ENCODE measurements around the gene PRR5.

DNA sequence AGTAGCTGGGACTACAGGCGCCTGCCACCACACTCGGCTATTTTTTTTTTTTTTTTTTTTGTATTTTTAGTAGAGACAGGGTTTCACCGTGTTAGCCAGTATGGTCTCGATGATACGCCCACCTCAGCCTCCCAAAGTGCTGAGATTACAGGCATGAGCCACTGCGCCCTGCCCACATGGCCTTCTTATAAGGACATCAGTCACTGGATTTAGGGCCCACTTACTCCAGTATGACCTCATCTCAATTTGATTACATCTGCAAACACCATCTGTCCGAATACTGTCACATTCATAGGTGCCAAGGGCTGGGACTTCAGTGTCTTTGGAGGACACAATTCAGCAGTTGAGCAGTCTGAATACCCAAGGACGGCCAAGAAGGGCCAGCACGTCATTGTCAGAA, 8.2 kb upstream of the PRR5 start:
- TF ChIP-seq EZH2 (IDR thresholded peaks at IDR 0.05): no peak
- TF ChIP-seq, protein P1, sequence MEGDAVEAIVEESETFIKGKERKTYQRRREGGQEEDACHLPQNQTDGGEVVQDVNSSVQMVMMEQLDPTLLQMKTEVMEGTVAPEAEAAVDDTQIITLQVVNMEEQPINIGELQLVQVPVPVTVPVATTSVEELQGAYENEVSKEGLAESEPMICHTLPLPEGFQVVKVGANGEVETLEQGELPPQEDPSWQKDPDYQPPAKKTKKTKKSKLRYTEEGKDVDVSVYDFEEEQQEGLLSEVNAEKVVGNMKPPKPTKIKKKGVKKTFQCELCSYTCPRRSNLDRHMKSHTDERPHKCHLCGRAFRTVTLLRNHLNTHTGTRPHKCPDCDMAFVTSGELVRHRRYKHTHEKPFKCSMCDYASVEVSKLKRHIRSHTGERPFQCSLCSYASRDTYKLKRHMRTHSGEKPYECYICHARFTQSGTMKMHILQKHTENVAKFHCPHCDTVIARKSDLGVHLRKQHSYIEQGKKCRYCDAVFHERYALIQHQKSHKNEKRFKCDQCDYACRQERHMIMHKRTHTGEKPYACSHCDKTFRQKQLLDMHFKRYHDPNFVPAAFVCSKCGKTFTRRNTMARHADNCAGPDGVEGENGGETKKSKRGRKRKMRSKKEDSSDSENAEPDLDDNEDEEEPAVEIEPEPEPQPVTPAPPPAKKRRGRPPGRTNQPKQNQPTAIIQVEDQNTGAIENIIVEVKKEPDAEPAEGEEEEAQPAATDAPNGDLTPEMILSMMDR (IDR thresholded peaks at IDR 0.05 in 2 of 3, conservative IDR thresholded peaks at IDR 0.05 in 1 of 3; ENCODE audit: borderline replicate concordance in 1 of 3, insufficient read depth in 1 of 3, low read depth in 2 of 3, low read length in 2 of 3): no peak
- TF ChIP-seq EZH2phosphoT487 (IDR thresholded peaks at IDR 0.05; ENCODE audit: borderline replicate concordance): no peak
